Lower leg skin (tissue), 3 donors: ENCODE data around the gene VEGFD.

ENCODE experiments used
- POLR2A ChIP-seq, 2 donors: fragments of 450-650 bp; IDR thresholded peaks; one replicate each; pipeline ENCODE4 v1.6.1; 2016 to 2017; ENCODE audit warnings: antibody characterized with exemption in 2 of 2, mild to moderate bottlenecking in 1 of 2, moderate library complexity in 1 of 2
- TF ChIP-seq, protein P1 (sequence below), 3 donors: fragments of 450-650 bp; IDR thresholded peaks; one replicate each; pipeline ENCODE4 v1.5.1; 2016; ENCODE audit warnings: antibody characterized with exemption in 3 of 3, mild to moderate bottlenecking in 3 of 3, moderate library complexity in 2 of 3

GRCh38 chrX:15382813-15383212, 1.4 kb downstream of the VEGFD start:
- TF ChIP-seq, protein P1, sequence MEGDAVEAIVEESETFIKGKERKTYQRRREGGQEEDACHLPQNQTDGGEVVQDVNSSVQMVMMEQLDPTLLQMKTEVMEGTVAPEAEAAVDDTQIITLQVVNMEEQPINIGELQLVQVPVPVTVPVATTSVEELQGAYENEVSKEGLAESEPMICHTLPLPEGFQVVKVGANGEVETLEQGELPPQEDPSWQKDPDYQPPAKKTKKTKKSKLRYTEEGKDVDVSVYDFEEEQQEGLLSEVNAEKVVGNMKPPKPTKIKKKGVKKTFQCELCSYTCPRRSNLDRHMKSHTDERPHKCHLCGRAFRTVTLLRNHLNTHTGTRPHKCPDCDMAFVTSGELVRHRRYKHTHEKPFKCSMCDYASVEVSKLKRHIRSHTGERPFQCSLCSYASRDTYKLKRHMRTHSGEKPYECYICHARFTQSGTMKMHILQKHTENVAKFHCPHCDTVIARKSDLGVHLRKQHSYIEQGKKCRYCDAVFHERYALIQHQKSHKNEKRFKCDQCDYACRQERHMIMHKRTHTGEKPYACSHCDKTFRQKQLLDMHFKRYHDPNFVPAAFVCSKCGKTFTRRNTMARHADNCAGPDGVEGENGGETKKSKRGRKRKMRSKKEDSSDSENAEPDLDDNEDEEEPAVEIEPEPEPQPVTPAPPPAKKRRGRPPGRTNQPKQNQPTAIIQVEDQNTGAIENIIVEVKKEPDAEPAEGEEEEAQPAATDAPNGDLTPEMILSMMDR (IDR thresholded peaks at IDR 0.05) = no peak
- no peak for TF ChIP-seq POLR2A (IDR thresholded peaks at IDR 0.05)
